Activated CD8-positive, alpha-beta T cell treated with anti-CD3 and anti-CD28 coated beads, Interleukin-2, amount 10 ng/mL, durations not matched to agents 7 days and 5 days (primary cell): ENCODE measurements around the gene CRYBB1. TPM values are rescaled to one million over a fixed set of nuclear protein-coding genes. Genes with fewer than 3 reads are reported as not detected.
A peak's percentile ranks its signal among the peaks of the same experiment; 100 is the strongest.

ENCODE experiments used
- ATAC-seq: fragments of 150-1000 bp; cut with Tn5 transposase; one replicate; pipeline ENCODE4 v1.10.0; 2021; ENCODE audit warnings: moderate library complexity
- CTCF ChIA-PET: fragments of 350-600 bp; sonication (Branson Sonifier 250); formaldehyde crosslinking; loops from one replicate; lab custom pipeline; 2021; ENCODE audit warnings: antibody characterized with exemption; lab: Charles Lee
- POLR2A ChIA-PET: fragments of 350-600 bp; sonication (Branson Sonifier 250); formaldehyde crosslinking; loops from one replicate; lab custom pipeline; 2021; ENCODE audit warnings: antibody characterized with exemption; lab: Charles Lee
- DNase-seq: peaks from one replicate; pipeline ENCODE4 v3.0.0-alpha.2; 2020
- H3K27ac Mint-ChIP-seq: one replicate; pipeline ENCODE4 v1.8.0; 2021; ENCODE audit warnings: mild to moderate bottlenecking, mixed read lengths
- H3K27me3 Mint-ChIP-seq: one replicate; pipeline ENCODE4 v1.8.0; 2021; ENCODE audit warnings: low read depth, mixed read lengths
- H3K36me3 Mint-ChIP-seq: one replicate; pipeline ENCODE4 v1.8.0; 2021; ENCODE audit warnings: low read depth, mixed read lengths
- H3K4me1 Mint-ChIP-seq: one replicate; pipeline ENCODE4 v1.8.0; 2021; ENCODE audit warnings: low read depth, mixed read lengths
- H3K4me3 Mint-ChIP-seq: one replicate; pipeline ENCODE4 v1.8.0; 2021; ENCODE audit warnings: mild to moderate bottlenecking, mixed read lengths
- H3K9me3 Mint-ChIP-seq: one replicate; pipeline ENCODE4 v1.8.0; 2022; ENCODE audit warnings: mixed read lengths; ENCODE audit not compliant: insufficient read depth
- total RNA-seq, 2 experiments: library from RNA; stranded (reverse); gene quantifications; one replicate each; pipeline ENCODE4 v1.2.3, GENCODE V29; 2021

The CRYBB1 gene
- total RNA-seq, 2 experiments from 2014 or later = not detected

DNA sequence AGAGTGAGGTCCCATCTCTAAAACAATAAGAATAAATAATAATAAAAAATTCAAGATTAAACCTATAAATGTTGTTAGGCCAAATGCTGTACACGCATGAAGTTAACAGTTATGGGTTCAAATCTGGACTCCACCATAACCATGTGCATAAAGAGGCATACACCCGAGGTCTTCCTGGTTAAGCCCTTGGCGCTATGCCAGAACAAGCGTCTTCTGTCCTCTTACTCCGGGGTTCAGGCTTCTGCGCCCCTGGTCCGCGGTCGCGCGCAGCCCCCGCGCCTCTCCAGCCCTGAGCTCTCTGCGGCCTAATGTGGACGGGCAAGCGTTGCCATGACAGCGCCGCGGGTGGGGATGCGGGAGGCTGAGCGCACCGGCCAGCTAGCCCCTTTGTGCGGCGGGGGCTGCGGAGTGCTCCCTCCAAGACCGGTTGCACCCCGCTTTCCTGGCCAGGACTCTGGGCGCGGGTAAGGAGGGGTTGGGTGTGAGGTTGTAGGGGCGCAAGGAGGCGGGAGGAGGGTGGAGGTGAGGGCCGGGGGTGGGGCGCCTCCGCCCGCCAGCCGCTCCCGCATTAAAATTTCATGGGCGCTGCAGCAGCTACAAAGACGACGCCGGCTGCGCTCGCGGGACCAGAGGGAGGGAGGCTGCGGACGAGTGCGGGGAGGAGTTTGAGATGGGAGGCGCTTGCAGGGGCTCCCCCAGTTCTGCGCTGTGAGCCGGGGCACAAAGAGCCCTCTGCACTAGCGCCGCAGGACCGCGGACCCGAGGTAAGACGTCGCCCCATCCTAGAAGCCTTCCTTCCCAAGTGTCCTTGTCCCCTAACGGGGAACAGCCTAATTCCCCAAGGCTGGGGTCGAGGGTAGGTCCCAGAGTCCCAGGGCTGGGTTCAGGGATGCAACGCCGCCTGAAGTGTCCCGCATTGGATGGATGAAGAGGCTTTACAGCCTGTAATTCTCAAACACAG is 39.3 kb upstream of the CRYBB1 start, which contains the start of gene MIAT:
Gene MIAT, plus strand, starts transcription at position 698 of the 961 bp plus-strand sequence.
- ChIA-PET POLR2A (interaction anchor here (0.7 to 2.6 kb wide), 6 partner anchors 10 to 176 kb away, joined by 3 to 9 read pairs (median 3); no protein-coding TSS in a partner anchor), CTCF (interaction anchor here (0.9 to 3.9 kb wide), 3 partner anchors 8 to 154 kb away, joined by 3 to 18 read pairs (median 5); no protein-coding TSS in a partner anchor)
- H3K27ac Mint-ChIP-seq = peak within 1 kb of the TSS; percentile 88
- peak; percentile 93 for ATAC-seq
- H3K4me1 Mint-ChIP-seq = peaks cover 22% of the 10 kb centered on the region
- peak; percentile 87 for DNase-seq
- peak within 1 kb of the TSS; percentile 87 for H3K4me3 Mint-ChIP-seq
- no peaks in the 10 kb centered on the region for H3K36me3 Mint-ChIP-seq
- peaks cover 13% of the 10 kb centered on the region for H3K27me3 Mint-ChIP-seq
- H3K9me3 Mint-ChIP-seq = no peaks in the 10 kb centered on the region

DNA sequence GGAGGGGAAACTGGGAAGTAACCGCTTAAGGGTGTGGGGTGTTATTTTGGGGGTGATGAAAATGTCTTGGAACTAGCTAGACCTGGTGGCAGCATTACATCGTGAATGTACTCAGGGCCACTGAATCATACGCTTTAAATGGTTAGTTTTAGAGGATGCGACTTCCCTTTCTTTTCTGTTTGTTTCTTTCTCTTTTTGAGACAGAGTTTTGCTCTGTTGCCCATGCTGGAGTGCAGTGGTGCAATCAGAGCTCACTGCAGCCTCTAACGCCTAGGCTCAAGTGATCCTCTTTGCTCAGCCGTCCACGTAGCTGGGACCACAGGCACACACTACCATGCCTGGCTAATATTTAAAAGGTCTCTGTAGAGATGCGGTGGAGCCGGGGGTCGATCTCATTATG is 34.0 kb upstream of the CRYBB1 start:
- no peak for DNase-seq
- no peaks in the 10 kb centered on the region for H3K36me3 Mint-ChIP-seq
- ATAC-seq = no peak
- peaks cover 16% of the 10 kb centered on the region for H3K27me3 Mint-ChIP-seq
- ChIA-PET POLR2A (no interaction called here), CTCF (interaction anchor here (1.0 to 3.1 kb wide), 3 partner anchors 9 to 285 kb away, joined by 3 to 13 read pairs (median 3); no protein-coding TSS in a partner anchor)
- H3K27ac Mint-ChIP-seq = no peak overlapping the region
- peaks cover 33% of the 10 kb centered on the region for H3K4me1 Mint-ChIP-seq
- H3K4me3 Mint-ChIP-seq = no peak overlapping the region
- no peaks in the 10 kb centered on the region for H3K9me3 Mint-ChIP-seq

DNA sequence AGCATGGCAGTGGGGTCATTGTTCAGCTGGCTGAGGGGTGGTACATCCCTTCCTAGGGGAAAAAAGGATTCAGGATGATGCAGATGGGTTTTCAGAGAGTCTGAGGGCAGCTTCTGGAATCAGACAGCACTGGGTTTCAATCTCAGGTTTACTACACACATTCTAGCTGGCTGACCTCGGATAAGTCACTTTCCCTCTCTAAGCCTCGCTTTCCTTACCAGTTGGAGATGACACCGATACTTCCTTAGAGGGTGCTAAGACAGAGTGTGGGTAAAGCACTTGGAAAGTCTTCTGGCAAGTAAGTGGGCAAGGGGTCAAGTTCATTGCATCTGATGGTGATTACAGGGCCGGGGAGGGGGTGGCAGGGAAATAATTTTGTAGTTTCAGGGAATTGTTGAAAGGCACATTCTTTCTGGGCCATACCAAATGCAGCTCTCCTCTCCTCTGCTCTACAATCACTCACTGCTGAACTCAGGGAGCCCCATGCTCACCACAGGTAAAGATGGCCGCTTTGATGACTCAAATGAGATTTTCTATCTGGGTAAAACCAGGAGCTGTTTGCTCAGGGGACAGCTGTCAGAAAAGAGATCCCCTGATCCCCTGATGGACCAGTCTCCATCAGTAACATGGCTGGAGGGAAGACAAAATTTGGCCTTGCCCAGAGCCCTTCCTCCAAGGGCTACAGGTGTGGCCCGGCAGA is 33.0 kb upstream of the CRYBB1 start:
- Mint-ChIP-seq H3K27ac (no peak overlapping the region), H3K9me3 (no peaks in the 10 kb centered on the region), H3K4me1 (peaks cover 42% of the 10 kb centered on the region), H3K4me3 (no peak overlapping the region), H3K36me3 (no peaks in the 10 kb centered on the region), H3K27me3 (peaks cover 16% of the 10 kb centered on the region)
- ChIA-PET CTCF (interaction anchor here (0.9 to 3.1 kb wide), 5 partner anchors 8 to 284 kb away, joined by 3 to 13 read pairs (median 3); no protein-coding TSS in a partner anchor), POLR2A (interaction anchor here (1.1 kb wide), 1 partner anchor 167 kb away, joined by 3 read pairs; the partner anchor contains the start of genes HPS4 and SRRD)
- DNase-seq = no peak
- no peak for ATAC-seq

DNA sequence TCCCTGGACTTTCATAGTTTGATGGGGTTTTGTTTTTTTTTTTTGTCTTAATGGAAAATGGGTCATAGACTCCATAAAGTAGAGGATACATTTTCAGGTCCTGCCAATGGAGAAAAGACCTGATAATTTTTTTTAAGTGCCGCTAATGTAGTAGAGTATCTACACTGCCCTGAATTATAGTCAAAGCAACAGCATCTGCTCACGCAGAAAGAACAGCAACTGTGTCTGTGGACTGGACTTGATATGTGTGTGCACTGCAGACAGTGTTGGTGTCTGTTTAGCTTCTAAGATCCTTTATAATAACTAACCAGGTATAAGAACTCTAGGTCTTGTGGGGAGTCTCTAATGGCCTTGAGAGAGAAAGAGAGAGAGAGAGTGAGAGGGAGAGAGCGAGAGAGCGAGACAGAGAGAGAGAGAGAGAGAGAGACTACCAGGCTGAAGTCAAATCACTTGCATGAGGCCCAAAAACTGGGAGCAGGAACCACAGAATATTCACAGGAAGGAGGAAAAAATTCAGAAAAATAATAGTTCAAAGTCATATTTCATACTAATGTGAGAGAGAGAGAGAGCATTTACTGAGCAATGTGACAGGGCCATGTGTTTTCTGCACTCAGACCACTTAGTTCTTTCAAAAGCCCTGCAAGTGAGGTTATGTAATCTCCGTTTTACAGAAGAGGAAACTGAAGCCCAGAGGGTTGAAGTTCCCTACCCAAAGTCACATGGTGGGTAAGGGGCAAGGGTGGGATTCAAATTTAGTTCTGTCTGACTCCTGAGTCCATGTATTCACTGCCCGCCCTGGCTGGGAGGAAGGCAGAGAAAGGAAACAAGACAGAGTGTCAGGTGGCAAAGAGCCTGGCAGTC is 30.9 kb upstream of the CRYBB1 start:
- DNase-seq (no peak), ATAC-seq (no peak)
- Mint-ChIP-seq H3K27ac (peak overlapping the region; percentile 27), H3K4me3 (peak overlapping the region; percentile 63), H3K36me3 (no peaks in the 10 kb centered on the region), H3K27me3 (peaks cover 10% of the 10 kb centered on the region), H3K9me3 (no peaks in the 10 kb centered on the region), H3K4me1 (peaks cover 63% of the 10 kb centered on the region)
- ChIA-PET CTCF (interaction anchor here (3.1 kb wide), 1 partner anchor 146 kb away, joined by 13 read pairs; no protein-coding TSS in a partner anchor), POLR2A (interaction anchor here (0.7 kb wide), 1 partner anchor 177 kb away, joined by 3 read pairs; no protein-coding TSS in a partner anchor)

DNA sequence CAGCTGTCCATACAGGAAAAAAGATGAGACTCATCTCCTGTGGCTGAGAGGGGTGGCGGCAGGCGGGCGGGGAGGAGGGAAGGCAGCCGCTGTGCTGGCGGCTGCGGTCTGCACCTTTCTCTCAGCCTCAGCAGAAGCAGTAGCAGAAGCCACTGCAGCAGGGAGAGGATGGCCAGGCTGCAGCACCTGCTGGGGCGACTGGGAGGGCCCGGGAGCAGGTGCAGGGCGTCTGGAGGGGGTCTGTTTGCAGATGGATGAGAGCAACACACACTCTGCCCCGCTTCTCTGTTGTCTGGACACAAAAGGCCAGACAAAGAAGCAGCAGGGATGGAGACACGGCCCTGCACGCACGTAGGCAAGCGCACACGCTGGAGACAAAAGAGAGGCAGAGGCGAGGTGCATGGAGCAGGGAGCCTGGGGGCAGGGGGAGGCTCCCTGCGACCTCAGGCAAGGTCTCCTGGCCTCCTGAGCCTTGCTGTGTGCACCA is 30.2 kb upstream of the CRYBB1 start:
- Mint-ChIP-seq H3K36me3 (no peaks in the 10 kb centered on the region), H3K4me1 (peaks cover 70% of the 10 kb centered on the region), H3K27ac (peak overlapping the region; percentile 81), H3K9me3 (no peaks in the 10 kb centered on the region), H3K4me3 (peak overlapping the region; percentile 63), H3K27me3 (peaks cover 7% of the 10 kb centered on the region)
- ChIA-PET POLR2A (interaction anchor here (0.7 to 1.8 kb wide), 2 partner anchors 145 to 176 kb away, joined by 3 to 4 read pairs; no protein-coding TSS in a partner anchor), CTCF (interaction anchor here (1.6 kb wide), 1 partner anchor 9 kb away, joined by 5 read pairs; the partner anchor contains the start of gene MIAT)
- ATAC-seq (peak; percentile 73), DNase-seq (peak; percentile 74)

DNA sequence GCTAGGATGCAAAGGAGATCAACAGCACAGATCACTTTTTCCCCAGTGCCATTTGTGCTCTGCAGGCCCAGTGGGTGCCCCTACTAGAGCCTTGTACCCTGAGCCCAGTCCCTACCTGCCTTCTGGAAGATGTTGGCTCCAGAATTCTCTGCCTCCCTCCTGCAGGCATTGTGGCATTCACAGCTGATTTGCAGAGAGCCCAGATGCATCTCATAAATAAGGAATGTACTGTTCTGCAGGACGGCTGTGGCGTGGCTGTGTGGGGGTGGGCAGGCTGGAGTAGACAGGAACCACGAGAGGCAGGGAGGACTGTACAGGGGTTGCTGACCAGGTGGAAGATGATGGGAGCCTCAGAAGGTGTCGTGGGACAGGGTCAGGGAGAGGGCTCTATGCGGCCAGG is 28.3 kb upstream of the CRYBB1 start:
- H3K27me3 Mint-ChIP-seq = peaks cover 1% of the 10 kb centered on the region
- ATAC-seq (no peak), DNase-seq (no peak)
- CTCF ChIA-PET = no interaction called here
- H3K9me3 Mint-ChIP-seq = no peaks in the 10 kb centered on the region
- no peak overlapping the region for H3K4me3 Mint-ChIP-seq
- POLR2A ChIA-PET = no interaction called here
- no peaks in the 10 kb centered on the region for H3K36me3 Mint-ChIP-seq
- peaks cover 87% of the 10 kb centered on the region for H3K4me1 Mint-ChIP-seq
- H3K27ac Mint-ChIP-seq = no peak overlapping the region

DNA sequence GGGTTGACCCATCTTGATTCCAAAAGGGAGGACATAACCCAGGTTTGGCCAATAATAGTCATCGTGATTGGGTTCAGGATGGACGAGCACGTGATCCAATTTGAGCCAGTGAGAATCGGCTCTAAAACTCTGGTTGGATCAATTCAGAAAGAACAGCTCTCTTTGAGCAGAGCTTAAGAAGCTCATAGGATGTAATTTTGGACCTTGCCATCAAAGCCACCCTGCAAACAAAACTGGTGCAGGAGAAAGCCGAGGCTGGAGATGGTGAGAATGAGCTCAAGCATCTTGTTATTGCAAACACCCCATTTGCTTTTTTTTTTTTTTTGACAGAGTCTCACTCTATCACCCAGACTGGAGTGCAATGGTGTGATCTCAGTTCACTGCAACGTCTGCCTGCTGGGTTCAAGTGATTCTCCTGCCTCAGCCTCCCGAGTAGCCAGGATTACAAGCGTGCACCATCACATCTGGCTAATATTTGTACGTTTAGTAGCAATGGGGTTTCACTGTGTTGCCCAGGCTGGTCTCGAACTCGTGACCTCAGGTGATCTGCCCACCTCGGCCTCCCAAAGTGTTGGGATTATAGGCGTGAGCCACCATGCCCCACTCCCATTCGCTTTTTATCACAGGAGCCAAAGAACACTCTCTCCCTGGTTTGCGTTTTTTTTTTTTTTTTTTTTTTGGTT is 25.7 kb upstream of the CRYBB1 start:
- ATAC-seq (no peak), DNase-seq (no peak)
- POLR2A ChIA-PET = interaction anchor here (2.2 to 2.3 kb wide), 2 partner anchors 52 to 140 kb away, joined by 4 to 6 read pairs; no protein-coding TSS in a partner anchor
- CTCF ChIA-PET = interaction anchor here (0.7 to 1.7 kb wide), 10 partner anchors 13 to 279 kb away, joined by 3 to 5 read pairs (median 4); no protein-coding TSS in a partner anchor
- H3K9me3 Mint-ChIP-seq = no peaks in the 10 kb centered on the region
- peaks cover 82% of the 10 kb centered on the region for H3K4me1 Mint-ChIP-seq
- H3K27me3 Mint-ChIP-seq = no peaks in the 10 kb centered on the region
- peaks cover 3% of the 10 kb centered on the region for H3K36me3 Mint-ChIP-seq
- peak overlapping the region; percentile 63 for H3K4me3 Mint-ChIP-seq
- peak overlapping the region; percentile 95 for H3K27ac Mint-ChIP-seq

DNA sequence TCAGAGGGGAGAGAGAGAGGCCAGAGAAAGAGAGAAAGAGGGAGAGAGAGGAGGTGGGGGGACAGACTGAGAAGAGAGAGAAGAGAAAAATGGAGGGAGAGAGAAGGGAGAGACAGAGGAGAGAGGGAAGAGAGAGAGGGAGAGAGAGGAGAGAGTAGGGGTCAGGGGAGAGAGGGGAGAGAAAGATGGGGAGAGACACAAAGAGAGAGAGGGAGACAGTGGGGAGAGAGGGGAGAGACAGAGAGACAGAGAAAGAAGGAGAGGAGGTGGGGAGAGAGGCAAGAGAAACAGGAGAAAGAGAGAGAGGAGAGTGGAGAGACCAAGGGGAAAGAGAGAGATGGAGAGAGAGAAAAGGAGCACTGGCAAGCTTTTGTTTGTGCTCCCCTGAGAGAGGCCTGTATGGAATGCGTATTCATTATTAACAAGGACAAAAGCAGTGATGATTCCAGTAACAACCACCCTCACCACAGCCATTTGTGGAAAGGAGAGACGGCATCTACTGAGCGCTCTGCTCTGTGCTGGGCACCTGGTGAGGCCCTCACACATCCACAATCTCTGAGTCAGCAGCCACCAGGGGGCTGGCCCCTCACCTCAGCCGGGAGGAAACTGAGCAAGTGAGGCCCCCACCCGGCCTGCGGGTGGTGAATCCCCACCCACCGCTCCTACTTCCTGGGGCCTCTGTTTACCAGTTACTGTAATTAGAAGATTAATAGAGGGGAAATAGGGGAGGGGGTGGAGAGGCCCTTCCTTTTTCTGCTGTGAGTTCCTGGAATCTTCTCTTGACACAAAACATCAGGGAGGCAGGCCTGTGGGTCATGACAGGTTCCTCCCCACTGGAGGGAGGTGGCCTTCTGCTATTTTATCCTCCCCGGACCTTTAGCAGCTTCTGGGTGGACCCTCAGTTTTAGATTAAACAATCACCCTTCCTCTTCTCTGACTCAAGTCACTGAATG is 24.9 kb upstream of the CRYBB1 start:
- peak; percentile 86 for DNase-seq
- Mint-ChIP-seq H3K27me3 (no peaks in the 10 kb centered on the region), H3K9me3 (no peaks in the 10 kb centered on the region), H3K4me3 (peak overlapping the region; percentile 63), H3K36me3 (peaks cover 3% of the 10 kb centered on the region), H3K4me1 (peaks cover 74% of the 10 kb centered on the region), H3K27ac (peak overlapping the region; percentile 95)
- peak; percentile 84 for ATAC-seq
- ChIA-PET POLR2A (interaction anchor here (0.6 to 2.3 kb wide), 5 partner anchors 23 to 530 kb away, joined by 4 to 8 read pairs (median 4); partner anchors contain the start of genes HPS4 and SRRD), CTCF (interaction anchor here (0.7 to 1.7 kb wide), 12 partner anchors 9 to 278 kb away, joined by 3 to 6 read pairs (median 4); partner anchors contain the start of gene TFIP11)

DNA sequence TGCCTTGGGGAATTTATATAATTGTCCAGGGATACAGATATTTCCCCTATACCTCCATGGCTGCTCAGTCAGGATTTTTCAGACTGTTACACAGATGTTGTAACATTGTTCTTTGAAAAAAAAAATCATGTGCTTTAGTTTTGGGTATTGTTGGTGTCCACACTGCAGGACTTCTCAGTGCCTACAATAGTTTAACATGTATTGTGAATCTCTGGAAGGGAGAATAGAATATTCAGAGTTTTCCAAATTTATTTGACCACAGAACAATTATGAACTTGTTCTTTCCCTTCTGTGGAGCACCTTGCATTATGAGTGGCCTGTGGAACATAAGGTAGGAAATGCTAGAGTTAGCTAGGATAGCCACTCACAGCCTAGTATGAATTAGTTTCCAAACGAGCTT is 18.5 kb upstream of the CRYBB1 start:
- peak overlapping the region; percentile 62 for H3K27ac Mint-ChIP-seq
- ChIA-PET CTCF (no interaction called here), POLR2A (no interaction called here)
- no peak overlapping the region for H3K4me3 Mint-ChIP-seq
- peaks cover 23% of the 10 kb centered on the region for H3K4me1 Mint-ChIP-seq
- peaks cover 3% of the 10 kb centered on the region for H3K36me3 Mint-ChIP-seq
- H3K27me3 Mint-ChIP-seq = no peaks in the 10 kb centered on the region
- H3K9me3 Mint-ChIP-seq = no peaks in the 10 kb centered on the region
- DNase-seq (no peak), ATAC-seq (no peak)
